IMR-90 (cell line): ENCODE results near the gene ELFN2. TPM values are rescaled to one million over a fixed set of nuclear protein-coding genes. Genes with fewer than 3 reads are reported as not detected.

Experiments
- ATAC-seq: fragments of 200-7000 bp; cut with Tn5 transposase; 2 replicates; pipeline ENCODE4 v1.9.1; 2020; ENCODE audit warnings: low read depth, mild to moderate bottlenecking, moderate library complexity
- BruUV-seq: library from RNA; stranded (reverse); fragments of 400-500 nt; replicated peaks from 2 replicates; lab custom pipeline; 2021; lab: Mats Ljungman, UMichigan
- CTCF ChIA-PET: fragments of 300-600 bp; formaldehyde crosslinking; extraction: SDS; loops from one replicate; lab custom pipeline; 2021; ENCODE audit warnings: antibody characterized with exemption; lab: Yijun Ruan, JAX
- POLR2A ChIA-PET: fragments of 300-600 bp; sonication (Branson Sonifier 250); formaldehyde crosslinking; loops from one replicate; lab custom pipeline; 2022; ENCODE audit warnings: antibody characterized with exemption; ENCODE audit not compliant: unreplicated experiment; lab: Charles Lee
- DNase-seq: peaks from one replicate; pipeline ENCODE4 v3.0.0; 2013
- H2AFZ ChIP-seq: replicated peaks from 2 replicates; pipeline ENCODE3; 2013; ENCODE audit warnings: low read length, mild to moderate bottlenecking; ENCODE audit not compliant: poor library complexity
- H2AK5ac ChIP-seq: 2 replicates; pipeline ENCODE4 v1.6.1; 2013; ENCODE audit warnings: low read depth, low read length, inconsistent platforms
- H2AK9ac ChIP-seq: replicated peaks from 2 replicates; pipeline ENCODE3; 2013; ENCODE audit warnings: mild to moderate bottlenecking, low read depth, low read length, moderate library complexity; ENCODE audit not compliant: poor library complexity
- H2BK120ac ChIP-seq: 2 replicates; pipeline ENCODE4 v1.6.1; 2013; ENCODE audit warnings: low read depth, low read length, inconsistent platforms
- H2BK15ac ChIP-seq: 3 replicates; pipeline ENCODE4 v1.6.1; 2013; ENCODE audit warnings: low read depth, low read length, inconsistent platforms
- H2BK20ac ChIP-seq: 2 replicates; pipeline ENCODE4 v1.6.1; 2013; ENCODE audit warnings: low read depth, mild to moderate bottlenecking, inconsistent platforms, low read length, moderate library complexity
- H2BK5ac ChIP-seq: 2 replicates; pipeline ENCODE4 v1.6.1; 2013; ENCODE audit warnings: mild to moderate bottlenecking, low read depth, low read length, inconsistent platforms; ENCODE audit not compliant: poor library complexity, severe bottlenecking
- H3K14ac ChIP-seq: replicated peaks from 2 replicates; pipeline ENCODE4 v1.6.1; 2013; ENCODE audit warnings: low read depth, low read length, inconsistent platforms
- H3K18ac ChIP-seq: 2 replicates; pipeline ENCODE4 v1.6.1; 2013; ENCODE audit warnings: low read depth, low read length, control low read depth
- H3K23ac ChIP-seq: 2 replicates; pipeline ENCODE4 v1.6.1; 2013; ENCODE audit warnings: low read depth, low read length, inconsistent platforms
- H3K27ac ChIP-seq: 2 replicates; pipeline ENCODE4 v1.5.1; 2013; ENCODE audit warnings: mild to moderate bottlenecking, control low read depth, low read length; ENCODE audit not compliant: insufficient read depth
- H3K27me3 ChIP-seq: 2 replicates; pipeline ENCODE4 v1.6.1; 2013; ENCODE audit warnings: low read length; ENCODE audit not compliant: control insufficient read depth, insufficient read depth
- H3K36me3 ChIP-seq: 2 replicates; pipeline ENCODE4 v1.6.1; 2013; ENCODE audit warnings: low read length, mixed read lengths; ENCODE audit not compliant: control insufficient read depth, insufficient read depth
- H3K4ac ChIP-seq: 2 replicates; pipeline ENCODE4 v1.6.1; 2013; ENCODE audit warnings: low read depth, low read length, inconsistent platforms
- H3K4me1 ChIP-seq: 2 replicates; pipeline ENCODE4 v1.6.1; 2013; ENCODE audit warnings: low read length, mixed read lengths; ENCODE audit not compliant: control insufficient read depth, insufficient read depth
- H3K4me2 ChIP-seq: 2 replicates; pipeline ENCODE4 v1.6.1; 2013; ENCODE audit warnings: low read depth, mild to moderate bottlenecking, control low read depth, low read length, moderate library complexity
- H3K4me3 ChIP-seq: 2 replicates; pipeline ENCODE4 v1.5.1; 2013; ENCODE audit warnings: low read depth, mild to moderate bottlenecking, control low read depth, low read length, moderate library complexity; ENCODE audit not compliant: insufficient read depth
- H3K56ac ChIP-seq: 2 replicates; pipeline ENCODE4 v1.6.1; 2013; ENCODE audit warnings: low read length, inconsistent platforms; ENCODE audit not compliant: insufficient read depth; ENCODE audit errors: extremely low read depth
- H3K79me1 ChIP-seq, 2 experiments: 2 replicates each; pipeline ENCODE4 v1.6.1; 2013; ENCODE audit warnings: low read length in 2 of 2, inconsistent platforms in 1 of 2, low read depth in 1 of 2
- H3K9ac ChIP-seq: 2 replicates; pipeline ENCODE4 v1.6.1; 2013; ENCODE audit warnings: low read depth, low read length, control low read depth
- H3K9me1 ChIP-seq: 2 replicates; pipeline ENCODE4 v1.6.1; 2013; ENCODE audit warnings: low read length, inconsistent platforms; ENCODE audit not compliant: insufficient read depth
- H3K9me3 ChIP-seq: 2 replicates; pipeline ENCODE4 v1.6.1; 2013; ENCODE audit warnings: low read length; ENCODE audit not compliant: control insufficient read depth, insufficient read depth
- H4K20me1 ChIP-seq: 2 replicates; pipeline ENCODE4 v1.6.1; 2013; ENCODE audit warnings: low read length, inconsistent platforms; ENCODE audit not compliant: insufficient read depth
- H4K5ac ChIP-seq: 2 replicates; pipeline ENCODE4 v1.6.1; 2013; ENCODE audit warnings: mild to moderate bottlenecking, low read depth, low read length, control low read depth
- H4K8ac ChIP-seq, 2 experiments: 2 replicates each; pipeline ENCODE4 v1.6.1; 2013; ENCODE audit warnings: low read depth in 2 of 2, low read length in 2 of 2, control low read depth in 1 of 2, inconsistent platforms in 1 of 2
- H4K91ac ChIP-seq: 2 replicates; pipeline ENCODE4 v1.6.1; 2013; ENCODE audit warnings: low read depth, low read length, inconsistent platforms; ENCODE audit not compliant: insufficient read depth
- CTCF ChIP-seq: conservative IDR thresholded peaks from 2 replicates; pipeline ENCODE4 v1.5.1; 2012; ENCODE audit warnings: mild to moderate bottlenecking, low read depth, low read length, improper control_type of control experiment
- ELK1 ChIP-seq: fragments of 150-350 bp; IDR thresholded peaks from 2 replicates; pipeline ENCODE4 v1.6.1; 2016; ENCODE audit warnings: low read depth, mild to moderate bottlenecking, low read length, moderate library complexity, borderline replicate concordance
- WGBS, 2 experiments: methylation state at CpG; one replicate each; pipeline versions ENCODE4 v1.1.5 to v1.1.7; 2013; ENCODE audit warnings: missing lambda C conversion rate in 2 of 2; ENCODE audit not compliant: insufficient read length in 1 of 2; ENCODE audit errors: extremely low coverage in 2 of 2; 5-methylcytosine and 5-hydroxymethylcytosine counted together
- dilution Hi-C: fragments of 300-500 bp; cut with HindIII; formaldehyde crosslinking; loops from one replicate; pipeline ENCODE4 v1.14.3; 2018; ENCODE audit warnings: low sequenced_read_pairs; ENCODE audit not compliant: unreplicated experiment
- in situ Hi-C: fragments of 300-500 bp; cut with MboI; formaldehyde crosslinking; loops from 3 replicates; pipeline ENCODE4 v1.14.3; 2019; ENCODE audit warnings: low sequenced_read_pairs, inconsistent platforms, mixed read lengths
- intact Hi-C: fragments of 100-400 bp; cut with micrococcal nuclease; formaldehyde crosslinking; loops from 2 replicates; pipeline ENCODE4 v1.10.0; 2022
- polyA plus RNA-seq, 3 experiments: library from polyadenylated mRNA; depleted of rRNA; stranded (reverse); fragments of >200 nt; gene quantifications; 2 replicates each; pipeline ENCODE4 v1.2.3, GENCODE V29; 2012; ENCODE audit warnings: low replicate concordance in 1 of 3
- total RNA-seq: library from RNA; depleted of rRNA; stranded (reverse); fragments of >200 nt; gene quantifications from 2 replicates; pipeline ENCODE4 v1.2.3, GENCODE V29; 2012

ELFN2 gene
- total and polyA plus RNA-seq, 2 of the 4 experiments (the other 2 are of a cell fraction) = 0.72 to 5.0 TPM

GRCh38 chr22:37391702-37392101, 35.6 kb downstream of the ELFN2 start:
- Histone ChIP-seq H3K4ac (no peak overlapping the region), H4K91ac (no peak overlapping the region), H3K79me1 (0 out of 4 replicates have a peak, but pooled peaks cover 0 to 5% of the 10 kb centered on the region in 2 experiments), H4K5ac (no peak overlapping the region), H2BK15ac (no peak overlapping the region), H3K9me3 (no peaks in the 10 kb centered on the region), H2BK20ac (no peak overlapping the region), H2AK5ac (no peak overlapping the region), H3K23ac (no peak overlapping the region), H3K14ac (no peak overlapping the region), H2AFZ (no peak overlapping the region), H3K18ac (no peak overlapping the region), H2BK5ac (no peak overlapping the region), H3K56ac (no peak overlapping the region), H3K27me3 (no peaks in the 10 kb centered on the region; the same call in 1 of the 2 replicates), H3K36me3 (no peaks in the 10 kb centered on the region), H3K4me2 (no peak overlapping the region), H4K20me1 (peaks cover 5% of the 10 kb centered on the region; the same call in 1 of the 2 replicates), H3K9me1 (no peaks in the 10 kb centered on the region), H4K8ac (no peak overlapping the region), H2AK9ac (peak overlapping the region; percentile 33), H3K27ac (no peak overlapping the region), H3K4me1 (no peaks in the 10 kb centered on the region), H3K4me3 (no peak overlapping the region), H3K9ac (no peak overlapping the region), H2BK120ac (no peak overlapping the region)
- WGBS, 2 experiments = 100% methylated on average over 1 of the region's 7 CpGs; no CpG with 5 or more reads in 1 of the 2 experiments
- BruUV-seq = no TSS peak
- DNase-seq (no peak), ATAC-seq (no peak)
- TF ChIP-seq ELK1 (no peak), CTCF (no peak)
- ChIA-PET POLR2A (no interaction called here), CTCF (no interaction called here)
- dilution Hi-C loops (no loop called here), intact Hi-C loops (no loop called here), in situ Hi-C loops (no loop called here)
